Measurements from ENCODE around the gene FYTTD1.

The FYTTD1 gene

GRCh38 chr3:197752107-197752506, 2.4 kb downstream of the FYTTD1 start:
- Histone ChIP-seq H3K9me2 (replicated peaks; ENCODE audit: low read depth, low read length) (no peaks in the 10 kb centered on the region), H4K20me1 (ENCODE audit: insufficient read depth, low read length, poor library complexity, severe bottlenecking) (peaks cover 45% of the 10 kb centered on the region), H3K27me3 (ENCODE audit: insufficient read depth, low read length, poor library complexity, severe bottlenecking) (no peaks in the 10 kb centered on the region), H2AFZ (ENCODE audit: low read length) (no peak overlapping the region), H3K36me3 (ENCODE audit: insufficient read depth, low read length) (peaks cover 7% of the 10 kb centered on the region; the same call in 1 of the 2 replicates), H3K9me3 (ENCODE audit: insufficient read depth, low read depth, low read length) (no peaks in the 10 kb centered on the region), H3K9ac (ENCODE audit: low read depth, low read length, poor library complexity, severe bottlenecking) (no peak overlapping the region), H3F3A (ENCODE audit: low read depth) (no peaks in the 10 kb centered on the region; the same call in 1 of the 2 replicates), H3K4me3 (ENCODE audit: low read length, poor library complexity, severe bottlenecking) (peak overlapping the region; percentile 80), H3K4me2 (ENCODE audit: low read depth, low read length, poor library complexity, severe bottlenecking) (peak overlapping the region; percentile 87), H3K4me1 (ENCODE audit: insufficient read depth, low read length, poor library complexity, severe bottlenecking) (peaks cover 45% of the 10 kb centered on the region), H3K79me2 (ENCODE audit: insufficient read depth, low read length) (peaks cover 62% of the 10 kb centered on the region)
- TF ChIP-seq EZH2phosphoT487 (IDR thresholded peaks at IDR 0.05; ENCODE audit: borderline replicate concordance): no peak
- TF ChIP-seq CTCF (conservative IDR thresholded peaks at IDR 0.05; ENCODE audit: low read length): no peak

- H3K36me3 ChIP-seq (ENCODE audit: insufficient read depth, low read length): peaks cover 18% of the 10 kb centered on the region; the same call in 1 of the 2 replicates
- H4K20me1 ChIP-seq (ENCODE audit: insufficient read depth, low read length, poor library complexity, severe bottlenecking): peaks cover 45% of the 10 kb centered on the region
- H3F3A ChIP-seq (ENCODE audit: low read depth): no peaks in the 10 kb centered on the region; the same call in 1 of the 2 replicates
- no peak overlapping the region for H3K9ac ChIP-seq (ENCODE audit: low read depth, low read length, poor library complexity, severe bottlenecking)
- no peaks in the 10 kb centered on the region for H3K9me2 ChIP-seq (replicated peaks; ENCODE audit: low read depth, low read length)
- H3K79me2 ChIP-seq (ENCODE audit: insufficient read depth, low read length): peaks cover 62% of the 10 kb centered on the region
- no peaks in the 10 kb centered on the region for H3K27me3 ChIP-seq (ENCODE audit: insufficient read depth, low read length, poor library complexity, severe bottlenecking)
- TF ChIP-seq EZH2phosphoT487 (IDR thresholded peaks at IDR 0.05; ENCODE audit: borderline replicate concordance): no peak
- peak; percentile 30; the same call in 1 of the 2 replicates for TF ChIP-seq CTCF (conservative IDR thresholded peaks at IDR 0.05; ENCODE audit: low read length)
- no peaks in the 10 kb centered on the region for H3K9me3 ChIP-seq (ENCODE audit: insufficient read depth, low read depth, low read length)
- H2AFZ ChIP-seq (ENCODE audit: low read length): no peak overlapping the region
- peak overlapping the region; percentile 87 for H3K4me2 ChIP-seq (ENCODE audit: low read depth, low read length, poor library complexity, severe bottlenecking)
- peaks cover 45% of the 10 kb centered on the region for H3K4me1 ChIP-seq (ENCODE audit: insufficient read depth, low read length, poor library complexity, severe bottlenecking)
- peak overlapping the region; percentile 80 for H3K4me3 ChIP-seq (ENCODE audit: low read length, poor library complexity, severe bottlenecking)
These were observed 3.6 kb downstream of the FYTTD1 start for GRCh38 chr3:197753263-197753662.

- Histone ChIP-seq H3K79me2 (ENCODE audit: insufficient read depth, low read length) (peaks cover 81% of the 10 kb centered on the region), H3K9me2 (replicated peaks; ENCODE audit: low read depth, low read length) (no peaks in the 10 kb centered on the region), H3K4me2 (ENCODE audit: low read depth, low read length, poor library complexity, severe bottlenecking) (peak overlapping the region; percentile 46), H3K27me3 (ENCODE audit: insufficient read depth, low read length, poor library complexity, severe bottlenecking) (no peaks in the 10 kb centered on the region), H3K4me1 (ENCODE audit: insufficient read depth, low read length, poor library complexity, severe bottlenecking) (peaks cover 39% of the 10 kb centered on the region), H3F3A (ENCODE audit: low read depth) (no peaks in the 10 kb centered on the region), H3K36me3 (ENCODE audit: insufficient read depth, low read length) (peaks cover 51% of the 10 kb centered on the region), H3K9ac (ENCODE audit: low read depth, low read length, poor library complexity, severe bottlenecking) (no peak overlapping the region), H3K9me3 (ENCODE audit: insufficient read depth, low read depth, low read length) (no peaks in the 10 kb centered on the region), H4K20me1 (ENCODE audit: insufficient read depth, low read length, poor library complexity, severe bottlenecking) (peaks cover 34% of the 10 kb centered on the region), H3K4me3 (ENCODE audit: low read length, poor library complexity, severe bottlenecking) (no peak overlapping the region), H2AFZ (ENCODE audit: low read length) (no peak overlapping the region)
- TF ChIP-seq CTCF (conservative IDR thresholded peaks at IDR 0.05; ENCODE audit: low read length): no peak
- TF ChIP-seq EZH2phosphoT487 (IDR thresholded peaks at IDR 0.05; ENCODE audit: borderline replicate concordance): no peak
These were observed 7.0 kb downstream of the FYTTD1 start for GRCh38 chr3:197756704-197757103.

Data from Loucy (cell line).